Natural killer cell (primary cell): ENCODE data around the gene NFYC. TPM values are rescaled to one million over a fixed set of nuclear protein-coding genes. Genes with fewer than 3 reads are reported as not detected.

Experiments used
- ATAC-seq, 3 donors: fragments of 150-1000 bp in 2 of 3; fragments of 200-7000 bp in 1 of 3; cut with Tn5 transposase; 1 replicate in 1 of 3; 2 replicates in 2 of 3; pipeline ENCODE4 v1.10.0; 2021; ENCODE audit warnings: mild to moderate bottlenecking in 2 of 3, moderate library complexity in 2 of 3
- DNase-seq, 2 donors: peaks; one replicate each; pipeline versions ENCODE4 v3.0.0 to v3.0.0-alpha.2; 2013 to 2021; ENCODE audit warnings: mixed read lengths in 1 of 2
- H3K27ac ChIP-seq: one replicate; pipeline ENCODE4 v1.5.1; 2013; ENCODE audit warnings: mild to moderate bottlenecking, low read length
- H3K27me3 ChIP-seq: one replicate; pipeline ENCODE4 v1.6.1; 2013; ENCODE audit warnings: low read length; ENCODE audit not compliant: control insufficient read depth, insufficient read depth
- H3K36me3 ChIP-seq: one replicate; pipeline ENCODE4 v1.6.1; 2013; ENCODE audit warnings: low read length; ENCODE audit not compliant: control insufficient read depth, insufficient read depth
- H3K4me1 ChIP-seq: one replicate; pipeline ENCODE4 v1.6.1; 2013; ENCODE audit warnings: low read length; ENCODE audit not compliant: control insufficient read depth, insufficient read depth
- H3K4me3 ChIP-seq: one replicate; pipeline ENCODE4 v1.5.1; 2013; ENCODE audit warnings: low read length
- H3K9me3 ChIP-seq: one replicate; pipeline ENCODE4 v1.6.1; 2013; ENCODE audit warnings: low read length; ENCODE audit not compliant: control insufficient read depth, insufficient read depth
- H3K27ac Mint-ChIP-seq, 2 donors: one replicate each; pipeline ENCODE4 v1.8.0; 2022; ENCODE audit warnings: mild to moderate bottlenecking in 2 of 2, mixed read lengths in 2 of 2, moderate library complexity in 1 of 2
- H3K27me3 Mint-ChIP-seq, 2 donors: one replicate each; pipeline ENCODE4 v1.8.0; 2022; ENCODE audit warnings: low read depth in 2 of 2, mixed read lengths in 2 of 2
- H3K36me3 Mint-ChIP-seq: one replicate; pipeline ENCODE4 v1.8.0; 2022; ENCODE audit warnings: mixed read lengths
- H3K4me1 Mint-ChIP-seq, 2 donors: one replicate each; pipeline ENCODE4 v1.8.0; 2022; ENCODE audit warnings: mixed read lengths in 2 of 2
- H3K4me3 Mint-ChIP-seq: one replicate; pipeline ENCODE4 v1.8.0; 2022; ENCODE audit warnings: mild to moderate bottlenecking, moderate library complexity, mixed read lengths
- H3K9me3 Mint-ChIP-seq, 2 donors: one replicate each; pipeline ENCODE4 v1.8.0; 2022; ENCODE audit warnings: mixed read lengths in 2 of 2
- CTCF ChIP-seq: fragments of 200-600 bp; IDR thresholded peaks from one replicate; pipeline ENCODE4 v1.8.0; 2022; ENCODE audit warnings: antibody characterized with exemption
- WGBS: methylation state at CpG from one replicate; pipeline ENCODE4 v1.1.7; 2013; ENCODE audit warnings: missing lambda C conversion rate; ENCODE audit not compliant: insufficient coverage; 5-methylcytosine and 5-hydroxymethylcytosine counted together
- intact Hi-C: fragments of 100-400 bp; cut with micrococcal nuclease; formaldehyde crosslinking; loops from one replicate; pipeline ENCODE4 v1.14.2; 2022
- total RNA-seq, 4 donors: library from RNA; stranded (reverse); fragments of 120-200 nt in 1 of 4; gene quantifications; one replicate each; pipeline versions ENCODE4 v1.2.3 to v1.2.4, GENCODE V29; 2013 to 2022

Gene NFYC
- total RNA-seq, 3 donors from 2014 or later (not counting 1 experiment from before 2014, with no cell fraction given), result 38.7 to 60.4 (median 48.5) TPM

- Mint-ChIP-seq H3K9me3 (no peaks in the 10 kb centered on the region), H3K27me3 (peaks cover 8 to 16% of the 10 kb centered on the region in 2 donors), H3K36me3 (no peaks in the 10 kb centered on the region), H3K4me3 (no peak overlapping the region), H3K27ac (no peak overlapping the region), H3K4me1 (peaks cover 0 to 10% of the 10 kb centered on the region in 2 donors)
- Histone ChIP-seq H3K27me3 (no peaks in the 10 kb centered on the region), H3K4me3 (no peak overlapping the region), H3K9me3 (no peaks in the 10 kb centered on the region), H3K4me1 (peaks cover 13% of the 10 kb centered on the region), H3K36me3 (no peaks in the 10 kb centered on the region), H3K27ac (no peak overlapping the region)
- ATAC-seq (no peak), DNase-seq (no peak)
- WGBS, result 79% methylated on average over 17 of the region's 17 CpGs
- TF ChIP-seq CTCF, result no peak
- intact Hi-C loops, result no loop called here
Measured at GRCh38 chr1:40651138-40651857, 40.2 kb upstream of the NFYC start.

GRCh38 chr1:40652468-40652867, 39.0 kb upstream of the NFYC start:
- no peaks in the 10 kb centered on the region for H3K9me3 ChIP-seq
- Mint-ChIP-seq H3K36me3 (no peaks in the 10 kb centered on the region), H3K9me3 (no peaks in the 10 kb centered on the region), H3K27me3 (peaks cover 8 to 16% of the 10 kb centered on the region in 2 donors), H3K27ac (no peak overlapping the region), H3K4me3 (no peak overlapping the region), H3K4me1 (peaks cover 0 to 10% of the 10 kb centered on the region in 2 donors)
- H3K4me3 ChIP-seq, result no peak overlapping the region
- TF ChIP-seq CTCF, result no peak
- H3K4me1 ChIP-seq, result peaks cover 13% of the 10 kb centered on the region
- WGBS, result 84% methylated on average over 5 of the region's 5 CpGs
- ATAC-seq, result no peak
- DNase-seq, result no peak
- no peaks in the 10 kb centered on the region for H3K27me3 ChIP-seq
- no peaks in the 10 kb centered on the region for H3K36me3 ChIP-seq
- intact Hi-C loops, result no loop called here
- no peak overlapping the region for H3K27ac ChIP-seq

GRCh38 chr1:40652979-40653378, 38.5 kb upstream of the NFYC start:
- ATAC-seq (no peak), DNase-seq (no peak)
- H3K36me3 ChIP-seq, result no peaks in the 10 kb centered on the region
- H3K4me3 ChIP-seq, result no peak overlapping the region
- 98% methylated on average over 4 of the region's 4 CpGs for WGBS
- Mint-ChIP-seq H3K4me3 (no peak overlapping the region), H3K36me3 (no peaks in the 10 kb centered on the region), H3K27ac (no peak overlapping the region), H3K4me1 (peaks cover 0 to 10% of the 10 kb centered on the region in 2 donors), H3K9me3 (no peaks in the 10 kb centered on the region), H3K27me3 (peaks cover 8 to 16% of the 10 kb centered on the region in 2 donors)
- no peak overlapping the region for H3K27ac ChIP-seq
- H3K9me3 ChIP-seq, result no peaks in the 10 kb centered on the region
- no peaks in the 10 kb centered on the region for H3K27me3 ChIP-seq
- TF ChIP-seq CTCF, result no peak
- peaks cover 13% of the 10 kb centered on the region for H3K4me1 ChIP-seq
- intact Hi-C loops, result no loop called here
